Kidney (tissue), 22 donors: ENCODE results near the gene FTMT. TPM values are rescaled to one million over a fixed set of nuclear protein-coding genes. Genes with fewer than 3 reads are reported as not detected.
"Not testable (repeated sequence)": the region's sequence is repeated elsewhere in the genome, so short reads cannot be mapped to it uniquely, and the experiment has no call there.

Experiments
- DNase-seq, 5 donors: peaks; one replicate each; pipeline ENCODE4 v3.0.0-alpha.2; 2013 to 2020
- FAIRE-seq: peaks from 2 replicates; lab custom pipeline; 2012; peaks lifted over from hg19 to GRCh38; lab: Jason Lieb, UNC
- H3K27ac ChIP-seq, 2 donors: one replicate each; pipeline ENCODE4 v1.7.0; 2013; ENCODE audit warnings: low read depth in 2 of 2, low read length in 2 of 2, inconsistent platforms in 1 of 2
- H3K27me3 ChIP-seq: one replicate; pipeline ENCODE4 v1.7.1; 2013; ENCODE audit warnings: low read length, inconsistent platforms; ENCODE audit not compliant: control insufficient read depth, insufficient read depth
- H3K36me3 ChIP-seq, 3 donors: one replicate each; pipeline versions ENCODE4 v1.7.0 to v1.7.1; 2013; ENCODE audit warnings: low read length in 3 of 3, control low read depth in 1 of 3, inconsistent platforms in 1 of 3; ENCODE audit not compliant: insufficient read depth in 3 of 3, control insufficient read depth in 2 of 3
- H3K4me1 ChIP-seq, 3 donors: one replicate each; pipeline versions ENCODE4 v1.7.0 to v1.7.1; 2013; ENCODE audit warnings: low read length in 3 of 3, inconsistent platforms in 1 of 3, low read depth in 1 of 3; ENCODE audit not compliant: control insufficient read depth in 2 of 3, insufficient read depth in 2 of 3
- H3K4me3 ChIP-seq, 3 donors: one replicate each; pipeline versions ENCODE4 v1.7.0 to v1.8.1; 2013; ENCODE audit warnings: low read length in 3 of 3, control low read depth in 1 of 3, inconsistent platforms in 1 of 3
- H3K9ac ChIP-seq, 3 donors: one replicate each; pipeline versions ENCODE4 v1.7.0 to v1.7.1; 2013; ENCODE audit warnings: low read length in 3 of 3, control low read depth in 1 of 3, inconsistent platforms in 1 of 3
- H3K9me3 ChIP-seq, 3 donors: one replicate each; pipeline versions ENCODE4 v1.7.0 to v1.7.1; 2013; ENCODE audit warnings: low read length in 3 of 3, control low read depth in 1 of 3, inconsistent platforms in 1 of 3; ENCODE audit not compliant: control insufficient read depth in 2 of 3, insufficient read depth in 1 of 3
- intact Hi-C: fragments of 100-400 bp; cut with DNase I; formaldehyde crosslinking; loops from one replicate; pipeline ENCODE4 v1.11.1; 2022
- long read RNA-seq, 10 donors: library from polyadenylated mRNA in 1 of 10; unstranded in 1 of 10; transcript quantifications; one replicate each; pipeline ENCODE4 v2.0.0 and lab custom pipeline, GENCODE V29; 2021 to 2026
- polyA plus RNA-seq: library from polyadenylated mRNA; stranded (reverse); fragments of 350-450 nt; fragmentation: Illumina TruSeq; extraction: RNeasy Lipid Tissue Mini Kit (QIAGEN cat#74804); gene quantifications from one replicate; pipeline ENCODE4 v1.2.3, GENCODE V29; 2014; ENCODE audit warnings: low read depth, low replicate concordance; ENCODE audit not compliant: insufficient read depth
- total RNA-seq: library from RNA; stranded (reverse); fragmentation: NEBNext Ultra II Directional; extraction: Animal tissue kit (Norgen Biotek cat#: 25700); gene quantifications from one replicate; pipeline ENCODE4 v1.2.1, GENCODE V29; 2021
- TF ChIP-seq, protein P1 (sequence below): IDR thresholded peaks from 3 replicates; pipeline ENCODE4 v1.5.1; 2012; ENCODE audit warnings: mild to moderate bottlenecking, moderate library complexity, borderline replicate concordance; ENCODE audit not compliant: insufficient read depth; ENCODE audit errors: extremely low read depth
- donor health status: control.
- donor health status: control.
- donor health status: control.
- donor health status: control.
- donor health status: control.
- donor health status: DM: yes; HTN: yes; CAD: no.
- donor health status: Normal renal cell carcinoma (clear cell type).

The FTMT gene
- not detected for total RNA-seq
- polyA plus RNA-seq = not detected
- long read RNA-seq, donor 1 = 0 reads
- long read RNA-seq, donor 2 = 0 reads
- long read RNA-seq, donor 3 = 0 reads
- long read RNA-seq, donor 4 = 0 reads
- long read RNA-seq, donor 5 = 0 reads
- long read RNA-seq, donor 6 = 0 reads
- long read RNA-seq, donor 7 = 0 reads
- long read RNA-seq, donor 8 = 0 reads
- long read RNA-seq, donor 9 = 0 reads
- long read RNA-seq, donor 10 = 0 reads

DNA sequence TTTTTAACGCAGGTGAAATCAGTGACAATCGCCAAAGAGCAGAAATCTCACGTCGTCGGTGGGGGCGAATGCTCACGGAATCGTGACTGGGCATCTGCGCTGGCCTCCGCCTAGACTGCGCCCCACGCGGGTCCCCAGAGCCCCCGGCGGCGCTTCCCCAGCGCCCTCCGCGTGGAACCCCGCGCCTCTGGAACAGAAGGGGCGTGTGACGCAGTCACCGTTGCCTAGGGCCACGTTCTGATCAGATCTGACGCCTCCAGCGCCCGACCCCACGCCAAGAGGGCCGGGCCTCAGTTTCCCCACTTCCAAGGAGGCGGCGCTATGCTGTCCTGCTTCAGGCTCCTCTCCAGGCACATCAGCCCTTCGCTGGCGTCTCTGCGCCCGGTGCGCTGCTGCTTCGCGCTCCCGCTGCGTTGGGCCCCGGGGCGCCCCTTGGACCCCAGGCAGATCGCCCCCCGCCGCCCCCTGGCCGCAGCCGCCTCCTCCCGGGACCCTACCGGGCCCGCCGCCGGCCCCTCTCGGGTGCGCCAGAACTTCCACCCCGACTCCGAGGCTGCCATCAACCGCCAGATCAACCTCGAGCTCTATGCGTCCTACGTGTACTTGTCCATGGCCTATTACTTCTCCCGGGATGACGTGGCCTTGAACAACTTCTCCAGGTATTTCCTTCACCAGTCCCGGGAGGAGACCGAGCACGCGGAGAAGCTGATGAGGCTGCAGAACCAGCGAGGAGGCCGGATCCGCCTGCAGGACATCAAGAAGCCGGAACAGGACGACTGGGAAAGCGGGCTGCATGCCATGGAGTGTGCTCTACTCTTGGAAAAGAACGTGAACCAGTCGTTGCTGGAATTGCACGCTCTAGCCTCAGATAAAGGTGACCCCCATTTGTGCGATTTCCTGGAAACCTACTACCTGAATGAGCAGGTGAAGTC lies at the start of gene FTMT:
TSS of gene FTMT (plus strand) at position 240 of the 932 bp plus-strand sequence. CDS start at position 322, 82 bp downstream.
- DNase-seq (peak in 1 of 5 donors; percentile 64), FAIRE-seq (no peak)

DNA sequence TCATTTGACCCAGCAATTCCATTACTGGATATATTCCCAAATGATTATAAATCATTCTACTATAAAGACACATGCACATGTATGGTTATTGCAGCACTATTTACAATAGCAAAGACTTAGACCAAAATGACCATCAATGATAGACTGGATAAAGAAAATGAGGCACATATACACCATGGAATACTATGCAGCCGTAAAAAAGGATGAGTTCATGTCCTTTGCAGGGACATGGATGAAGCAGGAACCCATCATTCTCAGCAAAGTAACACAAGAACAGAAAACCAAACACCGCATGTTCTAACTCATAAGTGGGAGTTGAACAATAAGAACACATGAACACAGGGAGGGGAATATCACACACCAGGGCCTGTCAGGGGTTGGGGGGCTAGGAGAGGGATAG lies 46.4 kb upstream of the FTMT start:
- H3K36me3 ChIP-seq, H3K27me3 ChIP-seq, FAIRE-seq, H3K4me3 ChIP-seq, H3K9ac ChIP-seq, DNase-seq, H3K9me3 ChIP-seq, intact Hi-C loops, H3K27ac ChIP-seq, H3K4me1 ChIP-seq: not testable (repeated sequence)

More for the DNA sequence above, at the start of gene FTMT:
- TF ChIP-seq, protein P1, sequence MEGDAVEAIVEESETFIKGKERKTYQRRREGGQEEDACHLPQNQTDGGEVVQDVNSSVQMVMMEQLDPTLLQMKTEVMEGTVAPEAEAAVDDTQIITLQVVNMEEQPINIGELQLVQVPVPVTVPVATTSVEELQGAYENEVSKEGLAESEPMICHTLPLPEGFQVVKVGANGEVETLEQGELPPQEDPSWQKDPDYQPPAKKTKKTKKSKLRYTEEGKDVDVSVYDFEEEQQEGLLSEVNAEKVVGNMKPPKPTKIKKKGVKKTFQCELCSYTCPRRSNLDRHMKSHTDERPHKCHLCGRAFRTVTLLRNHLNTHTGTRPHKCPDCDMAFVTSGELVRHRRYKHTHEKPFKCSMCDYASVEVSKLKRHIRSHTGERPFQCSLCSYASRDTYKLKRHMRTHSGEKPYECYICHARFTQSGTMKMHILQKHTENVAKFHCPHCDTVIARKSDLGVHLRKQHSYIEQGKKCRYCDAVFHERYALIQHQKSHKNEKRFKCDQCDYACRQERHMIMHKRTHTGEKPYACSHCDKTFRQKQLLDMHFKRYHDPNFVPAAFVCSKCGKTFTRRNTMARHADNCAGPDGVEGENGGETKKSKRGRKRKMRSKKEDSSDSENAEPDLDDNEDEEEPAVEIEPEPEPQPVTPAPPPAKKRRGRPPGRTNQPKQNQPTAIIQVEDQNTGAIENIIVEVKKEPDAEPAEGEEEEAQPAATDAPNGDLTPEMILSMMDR = no peak
- intact Hi-C loops = no loop called here
- no peak within 1 kb of the TSS for H3K9ac ChIP-seq
- no peaks in the 10 kb centered on the region for H3K4me1 ChIP-seq
- H3K9me3 ChIP-seq = peaks cover 0 to 3% (median 0%) of the 10 kb centered on the region in 3 donors
- H3K27ac ChIP-seq = no peak within 1 kb of the TSS
- no peaks in the 10 kb centered on the region for H3K36me3 ChIP-seq
- no peaks in the 10 kb centered on the region for H3K27me3 ChIP-seq
- H3K4me3 ChIP-seq = no peak within 1 kb of the TSS

DNA sequence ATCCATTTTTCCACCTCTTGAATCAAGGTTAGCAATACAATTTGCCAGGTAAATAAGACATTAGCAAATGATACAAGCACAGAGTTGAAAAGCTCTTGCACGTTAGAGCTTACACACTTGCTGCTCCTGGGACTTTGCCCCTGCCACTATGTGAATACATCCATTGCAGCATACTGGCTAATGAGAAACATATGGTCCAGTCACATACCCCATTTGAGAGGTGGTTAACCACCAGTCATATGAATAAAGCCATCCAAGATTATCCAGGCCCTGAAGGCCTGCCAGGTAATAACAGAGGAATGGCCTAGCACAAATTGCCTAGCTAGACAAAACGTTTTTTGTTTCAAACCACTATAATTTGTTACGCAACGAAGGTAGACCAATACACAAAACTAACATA lies 45.8 kb upstream of the FTMT start:
- Histone ChIP-seq H3K27me3 (no peaks in the 10 kb centered on the region), H3K27ac (no peak overlapping the region), H3K4me1 (no peaks in the 10 kb centered on the region), H3K36me3 (no peaks in the 10 kb centered on the region), H3K4me3 (no peak overlapping the region), H3K9me3 (no peaks in the 10 kb centered on the region), H3K9ac (no peak overlapping the region)
- DNase-seq = no peak
- no peak for FAIRE-seq
- intact Hi-C loops = no loop called here
- TF ChIP-seq, protein P1 = no peak

DNA sequence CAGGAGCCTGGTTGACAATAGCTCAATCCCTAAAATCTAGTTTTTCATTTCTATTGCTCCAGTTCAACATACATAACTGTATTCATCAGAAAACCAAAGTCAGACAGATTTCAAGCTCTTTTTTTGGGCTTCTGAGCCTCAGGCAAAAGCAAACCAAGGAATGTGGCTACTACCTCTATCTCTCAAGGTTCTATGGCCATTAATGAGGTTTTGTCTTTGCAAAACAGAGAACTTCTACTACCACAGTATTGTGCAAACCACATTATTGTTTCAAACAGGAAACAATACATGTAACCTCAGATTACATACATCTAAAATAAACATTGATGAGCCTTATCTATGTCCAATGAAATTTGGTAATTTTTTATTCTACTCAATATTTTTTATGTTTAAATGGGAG lies 35.5 kb upstream of the FTMT start:
- no peaks in the 10 kb centered on the region for H3K36me3 ChIP-seq
- no peaks in the 10 kb centered on the region for H3K27me3 ChIP-seq
- no peak overlapping the region for H3K4me3 ChIP-seq
- H3K27ac ChIP-seq = no peak overlapping the region
- TF ChIP-seq, protein P1 = no peak
- FAIRE-seq (no peak), DNase-seq (no peak)
- H3K9ac ChIP-seq = no peak overlapping the region
- no peaks in the 10 kb centered on the region for H3K9me3 ChIP-seq
- H3K4me1 ChIP-seq = no peaks in the 10 kb centered on the region
- intact Hi-C loops = no loop called here
